Testis (tissue), 3 donors: Measurements from ENCODE around the gene PDLIM7. TPM values are rescaled to one million over a fixed set of nuclear protein-coding genes. Genes with fewer than 3 reads are reported as not detected.
"Not testable (repeated sequence)": the region's sequence is repeated elsewhere in the genome, so short reads cannot be mapped to it uniquely, and the experiment has no call there.

Experiments used
- DNase-seq: peaks from one replicate; pipeline ENCODE4 v3.0.0-alpha.2; 2019
- H3K27ac ChIP-seq, 2 donors: fragments of 200-600 bp; sonication (generic); one replicate each; pipeline ENCODE4 v1.5.1; 2019
- H3K27me3 ChIP-seq: fragments of 200-600 bp; sonication (generic); one replicate; pipeline ENCODE4 v1.5.1; 2019
- H3K36me3 ChIP-seq: fragments of 200-600 bp; sonication (generic); one replicate; pipeline ENCODE4 v1.5.1; 2017; ENCODE audit warnings: low read depth; ENCODE audit errors: missing control alignments
- H3K4me1 ChIP-seq: fragments of 200-600 bp; sonication (generic); one replicate; pipeline ENCODE4 v1.5.1; 2019
- H3K4me3 ChIP-seq, 2 donors: fragments of 200-600 bp; sonication (generic); one replicate each; pipeline ENCODE4 v1.5.1; 2017 to 2019
- H3K9me3 ChIP-seq: fragments of 200-600 bp; sonication (generic); one replicate; pipeline ENCODE4 v1.5.1; 2017
- CTCF ChIP-seq, 3 experiments: fragments of 450-650 bp in 2 of 3; fragments of 200-600 bp in 1 of 3; sonication (generic) in 1 of 3; IDR thresholded peaks; one replicate each; pipeline ENCODE4 v1.5.1; 2016 to 2019; ENCODE audit warnings: antibody characterized with exemption in 3 of 3, mild to moderate bottlenecking in 2 of 3, moderate library complexity in 1 of 3
- POLR2A ChIP-seq: fragments of 450-650 bp; IDR thresholded peaks from one replicate; pipeline ENCODE4 v1.6.1; 2017; ENCODE audit warnings: antibody characterized with exemption, mild to moderate bottlenecking, moderate library complexity
- WGBS, 2 donors: methylation state at CpG; one replicate each; pipeline ENCODE4 v1.1.5; 2018; 5-methylcytosine and 5-hydroxymethylcytosine counted together
- intact Hi-C: fragments of 100-400 bp; cut with DNase I; formaldehyde crosslinking; loops from one replicate; pipeline ENCODE4 v1.15.1; 2023; ENCODE audit warnings: low total_unique reads
- polyA plus RNA-seq: library from polyadenylated mRNA; stranded (reverse); fragments of 350-450 nt; fragmentation: Illumina TruSeq; extraction: RNeasy Lipid Tissue Mini Kit (QIAGEN cat#74804); gene quantifications from one replicate; pipeline ENCODE4 v1.2.3, GENCODE V29; 2014; ENCODE audit warnings: low read depth, low replicate concordance; ENCODE audit not compliant: insufficient read depth
- total RNA-seq, 2 donors: library from RNA; depleted of rRNA; stranded (reverse); fragments of >200 nt; gene quantifications; one replicate each; pipeline ENCODE4 v1.2.3, GENCODE V29; 2016

PDLIM7 gene
- total and polyA plus RNA-seq, 3 donors from 2014 or later: 72.2 to 118 (median 90.5) TPM

DNA sequence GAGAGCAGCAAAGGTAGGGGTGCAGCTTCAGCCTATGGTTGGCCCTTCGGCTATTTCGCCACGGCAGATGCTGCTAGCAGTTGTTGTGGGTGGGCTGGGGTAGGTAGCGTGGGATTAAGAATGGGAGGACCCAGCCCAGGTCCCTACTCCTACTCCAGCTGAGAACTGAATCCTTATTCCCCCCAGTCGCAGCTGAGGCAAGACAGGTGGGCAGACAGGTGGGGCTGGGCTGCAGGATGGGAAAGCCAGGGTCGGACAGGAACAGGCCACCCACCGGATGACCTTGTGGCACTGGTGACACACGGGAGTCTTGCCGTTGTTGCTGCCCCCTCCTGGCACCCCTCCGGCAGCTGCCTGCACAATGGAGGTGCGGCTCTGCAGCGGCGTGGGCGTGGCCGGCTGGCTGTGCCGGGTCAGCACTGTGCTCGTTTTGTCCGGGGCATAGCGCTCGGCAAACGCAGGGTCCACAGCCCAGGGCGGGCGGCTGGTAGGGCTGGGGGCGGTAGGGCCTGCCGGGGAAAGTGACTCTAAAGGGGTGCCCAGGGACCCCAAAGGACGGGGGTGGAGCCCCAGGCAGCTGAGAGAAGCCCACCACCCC is 8.2 kb downstream of the PDLIM7 start:
- Histone ChIP-seq H3K4me1 (peaks cover 14% of the 10 kb centered on the region), H3K27ac (no peak overlapping the region), H3K9me3 (no peaks in the 10 kb centered on the region), H3K36me3 (no peaks in the 10 kb centered on the region), H3K27me3 (no peaks in the 10 kb centered on the region), H3K4me3 (no peak overlapping the region)
- no peak for DNase-seq
- intact Hi-C loops: no loop called here
- TF ChIP-seq POLR2A (no peak), CTCF (IDR thresholded peaks at IDR 0.05) (no peak)
- WGBS, 2 donors: 67 to 82% methylated on average over 8 to 26 of the region's 26 CpGs

- Histone ChIP-seq H3K9me3 (no peaks in the 10 kb centered on the region), H3K36me3 (no peaks in the 10 kb centered on the region), H3K4me1 (peaks cover 9% of the 10 kb centered on the region), H3K27me3 (no peaks in the 10 kb centered on the region), H3K4me3 (no peak overlapping the region), H3K27ac (no peak overlapping the region)
- TF ChIP-seq POLR2A (no peak), CTCF (IDR thresholded peaks at IDR 0.05) (no peak)
- intact Hi-C loops: no loop called here
- WGBS, 2 donors: 93 to 95% methylated on average over 8 to 9 of the region's 15 CpGs
- DNase-seq: no peak
Measured at GRCh38 chr5:177487975-177488374, 9.4 kb downstream of the PDLIM7 start.

GRCh38 chr5:177487144-177487543 is 10.3 kb downstream of the PDLIM7 start:
- no peak for DNase-seq
- Histone ChIP-seq H3K4me1 (peaks cover 7% of the 10 kb centered on the region), H3K4me3 (no peak overlapping the region), H3K27ac (no peak overlapping the region), H3K9me3 (no peaks in the 10 kb centered on the region), H3K27me3 (no peaks in the 10 kb centered on the region), H3K36me3 (no peaks in the 10 kb centered on the region)
- TF ChIP-seq CTCF (IDR thresholded peaks at IDR 0.05): no peak
- intact Hi-C loops: no loop called here
- 90% methylated on average over 7 to 8 of the region's 8 CpGs for WGBS, 2 donors

DNA sequence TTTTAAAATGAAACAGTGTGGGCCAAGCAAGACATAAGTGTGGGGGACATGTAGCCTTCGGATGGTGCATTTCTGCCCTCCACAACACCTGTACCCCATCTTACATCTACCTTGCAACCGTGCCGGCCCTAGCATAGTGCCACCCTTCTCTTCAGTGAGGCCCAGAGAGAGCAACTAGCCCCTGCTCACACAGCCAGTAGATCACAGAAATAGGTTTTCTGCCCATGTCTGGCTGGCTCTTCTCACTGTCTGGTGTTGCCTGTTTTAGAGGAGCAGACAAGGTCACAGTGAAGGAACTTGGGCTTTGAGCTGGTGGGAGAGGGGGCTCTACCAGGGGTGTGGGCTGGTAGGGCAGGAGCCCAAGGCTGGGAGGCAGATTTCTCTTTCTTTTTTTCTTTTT is 11.1 kb downstream of the PDLIM7 start:
- no peak for TF ChIP-seq POLR2A
- no peak for TF ChIP-seq CTCF (IDR thresholded peaks at IDR 0.05)
- H3K4me1 ChIP-seq: peaks cover 7% of the 10 kb centered on the region
- intact Hi-C loops: no loop called here
- 97 to 98% methylated on average over 3 of the region's 3 CpGs for WGBS, 2 donors
- DNase-seq: no peak
- H3K27me3 ChIP-seq: no peaks in the 10 kb centered on the region
- H3K9me3 ChIP-seq: no peaks in the 10 kb centered on the region
- H3K36me3 ChIP-seq: no peaks in the 10 kb centered on the region
- H3K4me3 ChIP-seq: no peak overlapping the region
- H3K27ac ChIP-seq: no peak overlapping the region

- H3K27ac ChIP-seq, H3K9me3 ChIP-seq, DNase-seq, H3K27me3 ChIP-seq, H3K4me1 ChIP-seq, H3K4me3 ChIP-seq, intact Hi-C loops, H3K36me3 ChIP-seq: not testable (repeated sequence)
- 90 to 96% methylated on average over 3 of the region's 3 CpGs for WGBS, 2 donors
Measured at GRCh38 chr5:177485753-177486152, 11.7 kb downstream of the PDLIM7 start.
